ENCODE data around the gene WASL. TPM values are rescaled to one million over a fixed set of nuclear protein-coding genes. Genes with fewer than 3 reads are reported as not detected.

The WASL gene
- total and polyA plus RNA-seq, 10 of the 15 experiments (the other 5 are each of a cell fraction or from before 2014, with no cell fraction given): 2.0 to 6.4 (median 3.5) TPM

DNA sequence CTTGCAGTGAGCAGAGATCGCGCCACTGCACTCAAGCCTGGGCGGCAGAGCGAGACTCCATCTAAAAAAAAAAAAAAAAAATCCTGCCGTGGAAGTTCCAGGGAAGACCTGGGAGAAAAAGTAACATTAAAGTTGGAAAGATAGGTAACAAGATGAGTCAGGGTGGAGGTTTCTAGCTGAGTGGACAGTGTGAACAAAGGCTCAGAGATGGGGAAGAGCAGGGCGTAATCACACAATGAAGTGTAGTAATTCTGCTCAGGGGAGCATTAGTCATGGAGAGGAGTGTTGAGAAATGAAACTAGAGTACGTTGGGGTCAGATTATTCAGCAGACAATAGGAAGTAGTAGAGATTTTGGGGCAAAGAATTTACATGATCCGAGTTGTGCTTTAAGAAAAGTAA is 21.6 kb upstream of the WASL start (continued):
- TF ChIP-seq TCF12 (IDR thresholded peaks at IDR 0.05; ENCODE audit: low read depth, low read length) (no peak), E2F4 (IDR thresholded peaks at IDR 0.05; ENCODE audit: low read depth, low read length) (no peak), CBFB (IDR thresholded peaks at IDR 0.05; ENCODE audit: low read depth) (no peak), ATF7 (IDR thresholded peaks at IDR 0.05; ENCODE audit: low read depth) (peak; percentile 74), ETV6 (conservative IDR thresholded peaks at IDR 0.05 in 1 of 2, IDR thresholded peaks at IDR 0.05 in 1 of 2; ENCODE audit: borderline replicate concordance in 1 of 2, low read depth in 1 of 2) (peak in 1 of 2 experiments; percentile 51; a peak in 1 of 4 replicates), YY1 (IDR thresholded peaks at IDR 0.05; ENCODE audit: low read depth, low read length) (no peak), E4F1 (IDR thresholded peaks at IDR 0.05; ENCODE audit: borderline replicate concordance, partially characterized antibody) (no peak), ATF2 (IDR thresholded peaks at IDR 0.05; ENCODE audit: low read length) (peak; percentile 40; the same call in 1 of the 2 replicates)
- TF ChIP-seq, protein P1, sequence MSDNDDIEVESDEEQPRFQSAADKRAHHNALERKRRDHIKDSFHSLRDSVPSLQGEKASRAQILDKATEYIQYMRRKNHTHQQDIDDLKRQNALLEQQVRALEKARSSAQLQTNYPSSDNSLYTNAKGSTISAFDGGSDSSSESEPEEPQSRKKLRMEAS (IDR thresholded peaks at IDR 0.05; ENCODE audit: low read depth, low read length): no peak
